Measurements from ENCODE around the gene HEBP1. TPM values are rescaled to one million over a fixed set of nuclear protein-coding genes. Genes with fewer than 3 reads are reported as not detected.
A peak's percentile ranks its signal among the peaks of the same experiment; 100 is the strongest.
"Not testable (repeated sequence)": the region's sequence is repeated elsewhere in the genome, so short reads cannot be mapped to it uniquely, and the experiment has no call there.

HEBP1 gene, protein sequence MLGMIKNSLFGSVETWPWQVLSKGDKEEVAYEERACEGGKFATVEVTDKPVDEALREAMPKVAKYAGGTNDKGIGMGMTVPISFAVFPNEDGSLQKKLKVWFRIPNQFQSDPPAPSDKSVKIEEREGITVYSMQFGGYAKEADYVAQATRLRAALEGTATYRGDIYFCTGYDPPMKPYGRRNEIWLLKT
- total RNA-seq (2014; rRNA removed; shearing (Covaris generic)) = 9.0 and 9.1 TPM in 2 replicates

GRCh38 chr12:12999959-13000615, at the start of gene HEBP1:
TSS of gene HEBP1 (minus strand) at chr12:13000265. CDS start at chr12:13000114, 151 bp downstream.
- H3K36me3 ChIP-seq = no peaks in the 10 kb centered on the region
- H3K4me3 ChIP-seq = peak within 1 kb of the TSS; percentile 95
- DNase-seq = peak; percentile 92
- H3K27ac ChIP-seq = peak within 1 kb of the TSS; percentile 65
- H3K27me3 ChIP-seq = no peaks in the 10 kb centered on the region
- H3K9me3 ChIP-seq (replicated peaks) = no peaks in the 10 kb centered on the region
- peaks cover 4% of the 10 kb centered on the region; the same call in 1 of the 2 replicates for H3K4me1 ChIP-seq

DNA sequence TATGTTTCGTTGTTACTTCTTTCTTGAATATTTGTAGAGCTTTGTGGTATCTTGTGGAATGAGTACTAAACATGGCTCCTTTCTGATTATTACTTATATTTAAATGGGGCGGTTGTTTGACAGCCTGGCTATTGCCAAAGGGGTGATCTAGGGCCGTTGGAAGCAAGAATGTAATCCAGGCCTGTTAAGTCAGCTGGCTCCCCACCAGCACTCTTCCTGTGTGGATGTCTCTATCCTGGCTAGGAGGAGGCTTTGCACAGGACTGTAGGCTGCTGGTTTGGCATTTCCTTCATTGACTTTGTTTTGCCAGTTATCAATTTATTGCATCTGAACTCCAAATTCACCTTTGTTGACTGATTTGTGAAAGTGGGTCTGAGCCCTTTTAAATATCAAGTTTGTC, 49.8 kb upstream of the HEBP1 start:
- Histone ChIP-seq H3K27ac (no peak overlapping the region), H3K4me1 (no peaks in the 10 kb centered on the region), H3K4me3 (no peak overlapping the region), H3K27me3 (no peaks in the 10 kb centered on the region), H3K36me3 (no peaks in the 10 kb centered on the region), H3K9me3 (replicated peaks) (peaks cover 12% of the 10 kb centered on the region)
- DNase-seq = no peak

DNA sequence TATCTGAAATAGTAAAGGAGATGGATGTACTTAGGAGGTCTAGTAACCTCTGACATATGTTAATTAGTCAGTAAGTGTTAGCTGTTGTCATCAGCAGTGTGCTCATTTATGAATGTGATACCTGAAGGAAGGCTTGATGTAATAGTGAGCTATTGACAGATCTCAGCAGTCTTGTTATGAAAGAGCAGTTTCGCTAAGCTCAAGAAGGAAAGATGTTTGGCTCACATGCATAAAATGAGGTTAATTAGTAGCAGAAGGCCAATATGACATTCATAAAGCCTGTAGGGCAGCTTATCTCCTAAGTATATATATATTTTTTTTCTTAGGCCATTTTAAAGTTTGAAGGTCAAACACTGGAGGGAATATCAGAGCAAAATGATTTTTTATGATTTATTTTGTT, 46.9 kb upstream of the HEBP1 start:
- H3K4me3 ChIP-seq = no peak overlapping the region
- no peak for DNase-seq
- H3K9me3 ChIP-seq (replicated peaks) = no peaks in the 10 kb centered on the region
- H3K36me3 ChIP-seq = no peaks in the 10 kb centered on the region
- H3K27ac ChIP-seq = no peak overlapping the region
- H3K4me1 ChIP-seq = no peaks in the 10 kb centered on the region
- H3K27me3 ChIP-seq = peaks cover 7% of the 10 kb centered on the region; the same call in 1 of the 2 replicates

DNA sequence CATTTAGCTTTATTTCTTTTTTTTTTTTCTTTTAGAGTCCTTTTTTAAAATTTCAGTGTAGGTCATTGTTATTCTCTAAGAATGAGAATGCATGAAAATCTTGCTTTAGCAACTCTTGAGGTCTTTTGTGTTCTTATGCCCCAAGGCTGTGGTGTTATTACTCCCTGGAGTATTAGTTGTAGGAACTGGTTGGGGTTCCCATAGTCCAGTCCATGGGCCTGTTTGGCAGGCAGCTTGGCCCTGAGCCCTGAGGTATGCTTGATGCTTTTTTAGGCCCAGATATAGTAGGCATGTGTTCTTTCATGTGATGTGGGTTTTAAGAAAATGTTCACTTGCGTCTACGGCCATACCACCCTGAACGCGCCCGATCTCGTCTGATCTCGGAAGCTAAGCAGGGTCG, 45.8 kb upstream of the HEBP1 start:
- Histone ChIP-seq H3K27ac (no peak overlapping the region), H3K4me1 (no peaks in the 10 kb centered on the region), H3K27me3 (peaks cover 7% of the 10 kb centered on the region; the same call in 1 of the 2 replicates), H3K36me3 (no peaks in the 10 kb centered on the region), H3K9me3 (replicated peaks) (no peaks in the 10 kb centered on the region), H3K4me3 (no peak overlapping the region)
- no peak for DNase-seq

GRCh38 chr12:13044906-13045299, 44.8 kb upstream of the HEBP1 start:
- H3K9me3 ChIP-seq (replicated peaks) = no peaks in the 10 kb centered on the region
- no peaks in the 10 kb centered on the region for H3K4me1 ChIP-seq
- no peak for DNase-seq
- H3K4me3 ChIP-seq = peak overlapping the region; percentile 99
- peaks cover 7% of the 10 kb centered on the region; the same call in 1 of the 2 replicates for H3K27me3 ChIP-seq
- no peak overlapping the region for H3K27ac ChIP-seq
- H3K36me3 ChIP-seq = no peaks in the 10 kb centered on the region

GRCh38 chr12:13044002-13044905, 44.2 kb upstream of the HEBP1 start, which contains the start of gene FAM234B:
TSS of gene FAM234B (plus strand) at chr12:13044381. CDS start at chr12:13044404, 23 bp downstream.
- no peak within 1 kb of the TSS for H3K27ac ChIP-seq
- no peaks in the 10 kb centered on the region for H3K4me1 ChIP-seq
- peak; percentile 77 to 79 for DNase-seq
- no peaks in the 10 kb centered on the region for H3K36me3 ChIP-seq
- peak within 1 kb of the TSS; percentile 99 for H3K4me3 ChIP-seq
- H3K9me3 ChIP-seq (replicated peaks) = no peaks in the 10 kb centered on the region
- peaks cover 7% of the 10 kb centered on the region; the same call in 1 of the 2 replicates for H3K27me3 ChIP-seq

DNA sequence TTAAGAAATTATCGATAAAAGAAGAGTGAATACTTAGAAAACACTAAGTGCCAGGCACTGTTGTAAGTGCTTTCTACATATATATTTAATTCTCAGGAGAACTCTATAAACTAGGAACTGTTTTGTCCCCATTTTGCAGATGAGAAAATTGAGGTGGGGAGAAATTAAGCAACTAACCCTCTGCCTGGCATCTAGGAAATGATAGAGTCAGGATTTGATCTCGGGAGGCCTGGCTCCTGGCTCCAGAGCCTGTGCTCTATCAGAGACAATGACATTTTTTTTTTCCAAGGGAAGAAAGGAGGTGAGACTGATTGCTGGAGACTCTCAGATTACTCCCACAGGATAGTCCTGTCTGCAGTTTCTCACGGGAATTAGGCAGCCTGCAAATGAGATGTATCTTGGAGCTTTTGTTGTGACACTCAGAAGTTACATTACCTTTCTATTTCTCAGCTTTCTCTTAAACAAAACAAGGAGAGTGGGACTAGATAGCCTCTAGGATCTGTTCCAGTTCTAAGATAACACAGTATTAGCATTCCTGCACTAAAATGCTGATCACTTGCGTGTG, 42.7 kb upstream of the HEBP1 start:
- Histone ChIP-seq H3K36me3 (no peaks in the 10 kb centered on the region), H3K27ac (no peak overlapping the region), H3K4me1 (no peaks in the 10 kb centered on the region), H3K27me3 (peaks cover 7% of the 10 kb centered on the region; the same call in 1 of the 2 replicates), H3K9me3 (replicated peaks) (no peaks in the 10 kb centered on the region), H3K4me3 (no peak overlapping the region)
- DNase-seq = no peak

DNA sequence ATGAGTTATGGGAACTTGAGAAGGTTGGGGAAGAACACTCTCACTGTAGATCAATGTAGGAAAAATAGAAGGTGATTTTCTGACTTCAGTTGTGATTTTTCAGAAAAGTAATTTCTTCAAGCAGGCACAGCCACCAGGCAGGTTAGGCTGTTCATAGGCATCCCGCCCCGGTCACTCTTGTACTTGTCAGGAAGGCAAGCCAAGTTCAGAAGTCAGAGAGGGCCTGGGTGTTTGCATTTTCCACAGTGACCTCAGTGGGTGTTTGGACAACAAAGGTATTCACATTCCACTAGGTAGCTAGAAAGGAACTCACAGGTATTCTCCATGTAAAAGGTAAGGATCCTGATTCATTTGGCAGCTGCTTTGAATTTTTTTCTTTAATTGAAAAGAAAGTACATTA, 41.2 kb upstream of the HEBP1 start:
- Histone ChIP-seq H3K27me3 (peaks cover 7% of the 10 kb centered on the region; the same call in 1 of the 2 replicates), H3K27ac (no peak overlapping the region), H3K9me3 (replicated peaks) (no peaks in the 10 kb centered on the region), H3K4me1 (no peaks in the 10 kb centered on the region), H3K4me3 (no peak overlapping the region), H3K36me3 (no peaks in the 10 kb centered on the region)
- no peak for DNase-seq

DNA sequence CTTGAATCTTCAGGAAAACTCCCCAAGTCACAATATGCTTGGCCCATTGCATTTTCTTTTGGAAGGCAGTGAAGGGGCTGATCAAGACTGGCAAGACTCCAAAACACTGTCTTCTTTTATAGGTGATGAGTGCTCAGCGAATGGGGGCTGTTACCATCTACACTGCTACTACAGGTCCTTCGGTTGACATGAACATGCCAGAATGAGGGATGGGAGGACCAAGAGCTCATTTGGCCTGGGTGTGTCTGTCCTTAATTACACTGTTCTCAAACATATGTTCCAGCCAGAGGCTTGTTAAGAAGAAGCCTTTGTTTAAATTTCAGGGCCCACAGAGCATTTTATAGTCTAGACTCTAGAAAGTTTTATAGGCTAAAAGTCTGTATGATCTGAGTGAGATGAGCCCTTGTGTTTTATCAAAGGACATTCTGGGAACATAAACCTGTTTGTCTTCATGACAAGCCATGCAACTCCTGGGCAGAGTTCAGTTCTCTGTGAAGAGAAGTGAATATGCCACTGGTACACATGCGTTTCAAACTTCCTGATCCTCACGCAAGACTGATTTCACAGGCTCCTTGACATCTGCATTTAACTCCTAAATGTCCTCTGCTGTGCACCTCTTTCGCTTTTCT, 39.4 kb upstream of the HEBP1 start:
- Histone ChIP-seq H3K4me3 (no peak overlapping the region), H3K4me1 (no peaks in the 10 kb centered on the region), H3K36me3 (no peaks in the 10 kb centered on the region), H3K9me3 (replicated peaks) (no peaks in the 10 kb centered on the region), H3K27ac (no peak overlapping the region), H3K27me3 (peaks cover 7% of the 10 kb centered on the region; the same call in 1 of the 2 replicates)
- no peak for DNase-seq

- Histone ChIP-seq H3K4me1 (no peaks in the 10 kb centered on the region), H3K36me3 (no peaks in the 10 kb centered on the region), H3K27ac (no peak overlapping the region), H3K27me3 (peaks cover 7% of the 10 kb centered on the region; the same call in 1 of the 2 replicates), H3K4me3 (no peak overlapping the region), H3K9me3 (replicated peaks) (no peaks in the 10 kb centered on the region)
- no peak for DNase-seq
Measured at GRCh38 chr12:13038491-13039161, 38.6 kb upstream of the HEBP1 start.

DNA sequence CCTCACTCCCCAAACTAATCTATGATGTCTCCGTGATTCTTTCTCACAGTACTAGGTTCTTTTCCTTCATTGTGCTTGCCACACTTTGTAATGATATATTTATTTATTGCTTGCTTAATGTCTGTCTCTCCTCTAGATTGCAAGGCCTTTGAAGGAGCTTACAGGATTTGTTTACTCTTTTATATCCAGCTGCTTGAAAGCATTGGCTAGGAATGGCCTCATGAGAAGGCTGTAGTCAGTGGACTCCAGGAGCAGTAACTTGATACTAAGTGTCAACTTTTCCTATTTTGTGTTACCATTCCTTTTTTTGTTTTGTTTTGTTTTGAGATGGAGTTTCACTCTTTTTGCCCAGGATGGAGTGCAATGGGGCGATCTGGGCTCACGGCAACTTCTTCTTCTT, 36.8 kb upstream of the HEBP1 start:
- no peaks in the 10 kb centered on the region for H3K4me1 ChIP-seq
- no peak for DNase-seq
- no peaks in the 10 kb centered on the region for H3K27me3 ChIP-seq
- no peak overlapping the region for H3K27ac ChIP-seq
- no peaks in the 10 kb centered on the region for H3K9me3 ChIP-seq (replicated peaks)
- no peaks in the 10 kb centered on the region for H3K36me3 ChIP-seq
- no peak overlapping the region for H3K4me3 ChIP-seq

DNA sequence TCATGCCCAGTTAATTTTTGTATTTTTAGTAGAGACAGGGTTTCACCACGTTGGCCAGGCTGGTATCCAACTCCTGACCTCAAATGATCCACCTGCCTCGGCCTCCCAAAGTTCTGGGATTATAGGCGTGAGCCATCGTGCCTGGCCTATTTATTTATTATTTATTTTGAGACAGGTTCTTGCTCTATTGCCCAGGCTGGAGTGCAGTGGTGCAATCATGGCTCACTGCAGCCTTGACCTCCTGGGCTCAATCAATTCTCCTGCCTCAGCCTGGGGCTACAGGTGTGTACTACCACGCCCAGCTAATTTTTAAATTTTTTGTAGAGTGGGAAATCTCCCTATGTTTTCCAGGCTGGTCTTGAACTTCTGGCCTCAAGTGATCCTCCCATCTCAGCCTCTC, 35.3 kb upstream of the HEBP1 start:
- not testable (repeated sequence) for H3K36me3 ChIP-seq; H3K4me1 ChIP-seq; H3K27ac ChIP-seq; H3K4me3 ChIP-seq; DNase-seq; H3K27me3 ChIP-seq; H3K9me3 ChIP-seq (replicated peaks)

DNA sequence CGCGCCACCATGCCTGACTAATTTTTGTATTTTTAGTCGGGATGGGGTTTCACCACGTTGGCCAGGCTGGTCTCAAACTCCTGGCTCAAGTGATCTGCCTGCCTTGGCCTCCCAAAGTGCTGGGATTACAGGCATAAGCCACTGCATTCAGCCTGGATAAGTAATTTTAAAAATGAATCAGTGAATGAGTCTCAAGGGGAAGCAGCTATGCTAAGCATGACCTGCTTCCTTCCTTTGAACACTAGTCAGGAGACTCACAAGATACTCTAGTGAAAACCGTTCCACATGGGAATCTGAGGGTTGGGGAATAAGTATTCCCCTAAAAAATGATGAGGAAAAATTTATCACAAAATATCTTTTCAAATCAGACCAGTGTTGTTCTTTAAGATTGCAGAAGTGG, 33.4 kb upstream of the HEBP1 start:
- Histone ChIP-seq H3K4me3 (no peak overlapping the region), H3K9me3 (replicated peaks) (no peaks in the 10 kb centered on the region), H3K27ac (no peak overlapping the region), H3K36me3 (no peaks in the 10 kb centered on the region), H3K4me1 (peaks cover 9% of the 10 kb centered on the region), H3K27me3 (no peaks in the 10 kb centered on the region)
- peak; percentile 16 to 23 for DNase-seq

DNA sequence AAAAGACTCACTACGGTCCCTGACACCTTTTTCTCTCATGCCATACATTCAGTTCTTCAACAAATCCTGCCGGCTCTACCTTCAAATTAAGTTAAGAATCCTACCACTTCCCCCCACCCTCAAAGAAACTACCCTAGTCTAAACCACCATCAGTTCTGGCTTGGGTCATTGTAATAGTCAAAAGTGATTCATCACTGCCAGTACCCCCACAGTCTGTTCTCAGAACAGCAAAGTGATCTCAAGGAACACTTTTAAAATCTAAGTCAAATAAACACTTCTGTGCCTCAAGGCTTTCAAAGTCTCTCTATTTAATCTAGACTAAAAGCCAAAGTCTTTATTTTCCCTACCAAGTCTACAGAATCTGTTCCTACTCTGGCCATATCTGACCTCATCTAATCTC, 32.1 kb upstream of the HEBP1 start:
- Histone ChIP-seq H3K36me3 (no peaks in the 10 kb centered on the region), H3K27ac (no peak overlapping the region), H3K27me3 (no peaks in the 10 kb centered on the region), H3K4me3 (no peak overlapping the region), H3K4me1 (peaks cover 13% of the 10 kb centered on the region), H3K9me3 (replicated peaks) (no peaks in the 10 kb centered on the region)
- DNase-seq = no peak
